DMS114 treated with DMSO at 0.1 percent for 48 hours (cell line): ENCODE measurements around the gene MPZL2.

Experiments
- DNase-seq: peaks from one replicate; lab custom pipeline; 2025; ENCODE audit not compliant: unreplicated experiment; lab: John Stamatoyannopoulos, UW

Gene MPZL2

DNA sequence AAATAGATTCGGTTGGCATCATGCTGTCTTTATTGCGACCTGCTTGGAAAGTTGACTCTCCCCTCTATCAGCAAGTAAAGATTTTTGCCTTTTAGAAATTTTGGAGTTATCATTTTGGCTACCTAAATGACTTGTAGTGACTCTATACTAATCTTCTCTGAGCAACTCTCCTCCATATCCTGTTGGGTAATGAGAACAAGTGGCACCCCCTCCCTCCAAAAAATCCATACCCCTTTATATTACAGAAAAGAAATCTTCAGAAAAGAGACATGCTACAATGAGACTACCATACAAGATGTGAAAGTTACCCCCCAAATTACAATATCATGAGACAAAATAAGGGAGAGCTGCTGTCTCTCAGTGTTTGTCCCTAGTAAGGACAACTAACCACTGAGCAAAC lies 40.5 kb downstream of the MPZL2 start:
- no peak for DNase-seq

GRCh38 chr11:118222437-118222836 lies 41.7 kb downstream of the MPZL2 start:
- DNase-seq: no peak

DNA sequence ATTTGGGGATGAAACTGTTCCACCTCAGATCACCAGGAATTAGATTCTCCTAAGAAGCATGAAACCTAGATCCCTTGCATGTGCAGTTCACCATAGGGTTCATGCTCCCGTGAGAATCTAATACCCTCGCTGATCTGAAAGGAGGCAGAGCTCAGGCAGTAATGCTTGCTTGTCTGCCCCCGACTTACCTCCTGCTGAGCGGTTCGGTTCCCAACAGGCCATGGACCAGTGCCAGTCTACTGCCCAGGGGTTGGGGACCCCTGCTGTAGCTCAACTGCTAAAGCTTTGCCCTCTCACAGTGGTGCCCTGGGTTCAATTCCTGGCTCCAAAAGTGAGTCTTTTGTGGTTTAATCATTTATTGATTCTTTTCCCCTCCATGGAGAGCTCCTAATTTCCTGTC lies 42.7 kb downstream of the MPZL2 start:
- no peak for DNase-seq

- no peak for DNase-seq
Measured at GRCh38 chr11:118219732-118220131, 44.4 kb downstream of the MPZL2 start.

GRCh38 chr11:118219244-118219643 lies 44.9 kb downstream of the MPZL2 start:
- DNase-seq: no peak

DNA sequence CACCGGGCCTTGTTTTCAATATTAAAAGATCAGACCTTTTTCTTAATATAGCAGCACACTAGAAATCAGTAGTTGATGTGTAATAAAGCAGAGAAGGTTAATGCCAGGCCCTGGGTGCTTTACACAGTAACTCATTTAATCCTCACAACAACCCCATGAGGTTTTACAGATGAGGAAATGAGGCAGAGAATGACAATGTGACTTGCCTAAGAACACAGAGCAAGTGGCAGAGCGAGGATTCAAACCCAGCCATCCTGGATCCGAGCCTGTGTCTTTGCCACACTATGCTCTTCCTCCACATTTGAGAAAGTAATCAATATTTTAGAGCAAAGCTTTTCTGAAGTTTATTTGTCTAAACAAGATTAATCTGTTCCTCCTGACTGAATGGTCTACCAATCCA lies 46.5 kb downstream of the MPZL2 start:
- DNase-seq: no peak

GRCh38 chr11:118216621-118217481 lies 47.2 kb downstream of the MPZL2 start:
- DNase-seq: no peak

DNA sequence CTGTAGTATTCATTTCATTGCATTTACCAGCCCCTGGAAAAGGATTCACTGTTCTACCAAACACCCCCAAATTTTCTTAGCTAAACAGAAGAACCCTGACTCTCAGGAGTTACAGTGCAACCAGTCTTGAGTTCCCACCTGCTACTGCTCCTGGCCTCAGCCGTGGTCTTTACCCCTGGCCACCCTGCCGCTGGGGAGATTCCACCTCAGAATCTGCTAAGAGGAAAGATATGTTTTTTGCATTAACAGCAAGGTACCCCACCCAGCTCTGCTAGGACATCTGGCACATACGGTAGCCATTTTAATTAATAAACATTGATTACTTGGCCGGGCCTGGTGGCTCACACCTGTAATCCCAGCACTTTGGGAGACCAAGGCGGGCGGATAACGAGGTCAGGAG lies 48.3 kb downstream of the MPZL2 start:
- DNase-seq: no peak

GRCh38 chr11:118215262-118215661 lies 48.8 kb downstream of the MPZL2 start:
- DNase-seq: no peak

GRCh38 chr11:118214210-118214914 lies 49.7 kb downstream of the MPZL2 start:
- DNase-seq: no peak

DNA sequence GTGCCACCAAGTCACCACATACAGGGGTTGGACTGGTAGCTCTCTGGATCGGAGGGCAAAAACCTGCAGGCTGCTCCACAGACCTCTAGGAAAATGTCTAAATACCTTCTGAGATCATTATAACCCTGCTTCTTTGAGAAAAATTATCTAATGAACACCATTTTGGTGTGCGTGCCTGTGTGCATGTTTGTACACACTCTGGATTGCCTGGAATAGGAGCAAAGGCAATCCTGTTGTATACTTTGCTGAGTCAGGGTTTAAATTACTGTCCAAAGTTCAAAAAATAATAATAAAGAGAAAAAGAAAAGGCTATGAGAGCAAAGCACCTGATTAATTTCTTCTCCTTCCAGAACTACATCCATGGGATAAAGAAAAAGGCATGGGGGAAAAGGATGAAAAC lies 50.3 kb downstream of the MPZL2 start:
- DNase-seq: no peak

GRCh38 chr11:118213201-118213600 lies 50.9 kb downstream of the MPZL2 start:
- DNase-seq: no peak

GRCh38 chr11:118212781-118213191 lies 51.3 kb downstream of the MPZL2 start:
- DNase-seq: no peak

DNA sequence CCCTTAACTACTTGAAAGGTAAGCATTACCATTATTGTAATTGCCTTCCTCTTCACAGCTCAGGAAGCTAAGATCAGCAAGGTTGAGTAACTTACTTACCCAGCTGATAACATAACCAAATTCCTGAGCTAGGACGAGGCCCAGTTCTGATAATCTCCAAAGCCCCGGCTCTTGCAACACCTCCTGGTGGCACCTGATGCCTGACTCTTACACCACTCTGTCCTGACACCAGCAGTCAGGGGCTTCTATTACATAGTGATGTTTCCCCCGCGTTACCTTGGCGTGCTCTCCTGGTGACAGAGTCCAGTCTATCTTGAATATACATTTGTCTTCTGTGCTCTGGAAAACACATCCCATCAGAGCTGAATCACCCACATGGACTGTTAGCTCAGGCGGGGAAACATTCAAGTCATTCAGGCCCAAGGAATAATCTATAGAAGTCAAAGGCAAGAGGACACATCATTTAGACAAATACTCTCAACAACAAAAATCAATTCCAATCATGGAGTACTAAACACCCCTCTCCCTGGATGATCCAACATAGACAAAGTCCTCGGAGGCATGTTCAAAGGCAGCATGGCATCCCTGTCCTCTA lies 51.9 kb downstream of the MPZL2 start:
- DNase-seq: no peak

GRCh38 chr11:118211006-118211405 lies 53.1 kb downstream of the MPZL2 start:
- no peak for DNase-seq

GRCh38 chr11:118210323-118210722 lies 53.8 kb downstream of the MPZL2 start:
- DNase-seq: no peak

DNA sequence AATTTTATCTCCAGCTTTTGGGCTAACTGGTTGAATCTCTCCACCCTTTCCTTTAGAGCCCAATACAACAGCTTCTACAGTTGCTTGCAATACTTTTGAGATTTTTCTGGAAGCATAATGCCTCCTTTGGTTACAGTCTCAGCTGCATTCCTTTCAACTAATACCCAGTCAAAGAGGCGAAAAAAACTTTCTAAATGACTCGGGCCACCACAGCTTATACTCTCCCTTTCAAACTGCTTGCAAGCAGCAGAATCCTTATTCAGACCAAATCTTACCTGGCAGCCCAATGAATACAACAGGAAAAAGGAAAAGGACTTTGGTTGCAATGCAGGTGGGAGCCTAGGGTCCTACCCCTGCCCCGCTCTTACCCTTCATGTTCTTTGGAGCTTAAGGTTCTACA lies 55.1 kb downstream of the MPZL2 start:
- DNase-seq: no peak

DNA sequence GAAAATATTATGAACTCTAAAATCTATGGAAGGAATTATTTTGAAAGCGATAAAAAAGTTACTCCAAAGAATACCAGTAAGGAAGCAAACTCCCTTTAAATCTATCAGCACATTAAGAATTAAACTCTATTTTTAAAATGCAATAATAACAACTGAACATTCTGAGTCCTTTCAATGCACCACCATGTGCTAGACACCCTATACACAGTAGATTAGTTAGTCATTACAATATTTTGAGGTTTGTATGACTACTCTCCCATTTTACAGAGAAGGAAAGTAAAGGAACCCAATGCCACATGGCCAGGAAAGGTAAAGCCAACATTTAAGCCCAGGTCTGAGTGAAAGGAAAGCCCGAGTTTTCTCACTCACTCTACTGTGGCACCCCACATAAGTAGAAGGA lies 57.0 kb downstream of the MPZL2 start:
- no peak for DNase-seq

DNA sequence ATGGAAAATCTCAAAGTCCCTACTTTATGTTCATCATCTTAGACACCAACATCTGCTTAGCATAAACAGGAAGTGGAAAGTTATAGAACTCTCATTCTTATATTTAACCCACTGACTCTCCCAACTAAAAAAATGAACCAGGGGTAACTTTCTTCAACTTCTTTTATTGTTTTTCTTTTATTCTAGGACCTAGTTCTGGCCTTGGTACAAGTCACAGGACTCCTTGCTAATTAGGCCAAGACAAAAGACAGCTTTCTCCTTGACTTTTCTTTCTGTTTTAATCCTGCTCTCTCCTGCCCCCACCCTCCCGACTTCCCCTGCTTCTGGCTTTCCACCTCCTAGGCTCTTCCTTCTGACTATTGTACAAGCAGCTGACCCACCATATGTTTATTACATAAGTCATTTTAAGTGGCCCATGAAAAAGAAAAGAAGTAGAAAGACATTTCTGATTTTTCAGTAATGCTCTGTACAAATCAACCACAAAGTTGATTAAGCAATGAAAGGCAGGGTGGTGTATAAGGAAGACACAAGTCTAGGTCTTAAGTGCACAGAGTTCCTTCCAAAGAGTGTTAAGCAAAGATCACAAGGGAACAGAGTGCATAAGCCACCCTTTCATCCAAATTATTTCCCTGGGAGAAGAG lies 57.6 kb downstream of the MPZL2 start:
- no peak for DNase-seq

DNA sequence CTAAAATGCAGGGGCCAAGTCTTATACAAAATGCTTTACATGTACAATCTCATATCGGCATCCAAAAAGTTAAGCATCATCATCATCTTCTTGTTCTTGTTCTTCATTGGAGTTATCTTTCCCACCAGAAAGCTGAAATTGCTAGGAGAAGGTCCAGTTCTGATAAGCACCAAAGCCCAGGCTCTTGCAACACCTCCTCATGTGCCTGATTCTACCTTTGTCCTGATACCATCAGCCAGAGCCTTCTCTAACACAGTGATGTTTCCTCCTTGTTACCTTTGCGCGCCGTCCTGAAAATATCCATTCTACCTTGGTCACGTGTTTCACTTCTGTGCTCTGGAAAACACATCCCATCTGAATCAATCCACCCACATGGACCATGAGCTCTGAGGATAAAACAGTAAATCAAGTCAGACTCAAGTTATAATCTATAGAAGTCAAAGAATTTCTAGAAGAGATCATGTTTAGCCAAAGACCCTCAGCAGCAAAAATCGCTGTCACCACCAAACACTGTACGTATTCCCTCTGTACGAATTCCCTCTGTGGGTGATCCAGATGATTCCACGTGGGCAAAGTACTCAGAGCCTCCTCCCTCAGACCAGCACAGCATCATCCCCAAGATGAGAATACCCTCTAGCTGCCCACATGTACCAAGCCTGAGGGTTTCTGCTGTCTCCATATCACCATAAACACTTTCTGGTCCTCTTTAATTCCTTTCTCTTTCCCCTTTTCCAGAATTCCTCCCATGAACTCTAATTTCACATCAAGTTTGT lies 58.3 kb downstream of the MPZL2 start:
- DNase-seq: no peak
